Natural killer cell (primary cell): ENCODE measurements around the gene METTL25. TPM values are rescaled to one million over a fixed set of nuclear protein-coding genes. Genes with fewer than 3 reads are reported as not detected.

Experiments
- ATAC-seq, 3 donors: fragments of 150-1000 bp in 2 of 3; fragments of 200-7000 bp in 1 of 3; cut with Tn5 transposase; 1 replicate in 1 of 3; 2 replicates in 2 of 3; pipeline ENCODE4 v1.10.0; 2021; ENCODE audit warnings: mild to moderate bottlenecking in 2 of 3, moderate library complexity in 2 of 3
- DNase-seq, 2 donors: peaks; one replicate each; pipeline versions ENCODE4 v3.0.0 to v3.0.0-alpha.2; 2013 to 2021; ENCODE audit warnings: mixed read lengths in 1 of 2
- H3K27ac ChIP-seq: one replicate; pipeline ENCODE4 v1.5.1; 2013; ENCODE audit warnings: mild to moderate bottlenecking, low read length
- H3K27me3 ChIP-seq: one replicate; pipeline ENCODE4 v1.6.1; 2013; ENCODE audit warnings: low read length; ENCODE audit not compliant: control insufficient read depth, insufficient read depth
- H3K36me3 ChIP-seq: one replicate; pipeline ENCODE4 v1.6.1; 2013; ENCODE audit warnings: low read length; ENCODE audit not compliant: control insufficient read depth, insufficient read depth
- H3K4me1 ChIP-seq: one replicate; pipeline ENCODE4 v1.6.1; 2013; ENCODE audit warnings: low read length; ENCODE audit not compliant: control insufficient read depth, insufficient read depth
- H3K4me3 ChIP-seq: one replicate; pipeline ENCODE4 v1.5.1; 2013; ENCODE audit warnings: low read length
- H3K9me3 ChIP-seq: one replicate; pipeline ENCODE4 v1.6.1; 2013; ENCODE audit warnings: low read length; ENCODE audit not compliant: control insufficient read depth, insufficient read depth
- H3K27ac Mint-ChIP-seq, 2 donors: one replicate each; pipeline ENCODE4 v1.8.0; 2022; ENCODE audit warnings: mild to moderate bottlenecking in 2 of 2, mixed read lengths in 2 of 2, moderate library complexity in 1 of 2
- H3K27me3 Mint-ChIP-seq, 2 donors: one replicate each; pipeline ENCODE4 v1.8.0; 2022; ENCODE audit warnings: low read depth in 2 of 2, mixed read lengths in 2 of 2
- H3K36me3 Mint-ChIP-seq: one replicate; pipeline ENCODE4 v1.8.0; 2022; ENCODE audit warnings: mixed read lengths
- H3K4me1 Mint-ChIP-seq, 2 donors: one replicate each; pipeline ENCODE4 v1.8.0; 2022; ENCODE audit warnings: mixed read lengths in 2 of 2
- H3K4me3 Mint-ChIP-seq: one replicate; pipeline ENCODE4 v1.8.0; 2022; ENCODE audit warnings: mild to moderate bottlenecking, moderate library complexity, mixed read lengths
- H3K9me3 Mint-ChIP-seq, 2 donors: one replicate each; pipeline ENCODE4 v1.8.0; 2022; ENCODE audit warnings: mixed read lengths in 2 of 2
- CTCF ChIP-seq: fragments of 200-600 bp; IDR thresholded peaks from one replicate; pipeline ENCODE4 v1.8.0; 2022; ENCODE audit warnings: antibody characterized with exemption
- WGBS: methylation state at CpG from one replicate; pipeline ENCODE4 v1.1.7; 2013; ENCODE audit warnings: missing lambda C conversion rate; ENCODE audit not compliant: insufficient coverage; 5-methylcytosine and 5-hydroxymethylcytosine counted together
- intact Hi-C: fragments of 100-400 bp; cut with micrococcal nuclease; formaldehyde crosslinking; loops from one replicate; pipeline ENCODE4 v1.14.2; 2022
- total RNA-seq, 4 donors: library from RNA; stranded (reverse); fragments of 120-200 nt in 1 of 4; gene quantifications; one replicate each; pipeline versions ENCODE4 v1.2.3 to v1.2.4, GENCODE V29; 2013 to 2022

METTL25 gene
- total RNA-seq, 3 donors from 2014 or later (not counting 1 experiment from before 2014, with no cell fraction given) = 15.4 to 21.2 (median 17.8) TPM

DNA sequence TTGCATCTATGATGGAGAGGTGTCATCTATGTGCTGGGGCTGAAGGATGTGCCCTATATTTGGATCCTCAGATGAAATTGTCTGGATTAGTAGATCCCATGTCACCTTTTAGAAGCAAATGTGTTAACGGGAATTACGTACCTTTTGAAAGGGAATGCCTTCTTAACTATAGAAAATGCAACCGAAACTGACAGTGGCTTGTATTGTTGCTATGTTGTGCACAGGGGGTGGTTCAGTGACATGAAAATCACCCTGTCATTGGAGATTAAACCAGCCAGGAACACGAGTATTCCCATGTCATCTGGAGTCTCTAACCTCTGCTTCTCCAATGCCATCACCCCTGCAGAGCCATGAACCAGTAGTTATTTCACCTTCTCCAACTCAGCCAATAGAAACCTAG lies 110.2 kb downstream of the METTL25 start:
- no peak for DNase-seq
- no peaks in the 10 kb centered on the region for H3K27me3 ChIP-seq
- H3K9me3 Mint-ChIP-seq = peaks cover 6 to 8% of the 10 kb centered on the region in 2 donors
- H3K27ac Mint-ChIP-seq = no peak overlapping the region
- intact Hi-C loops = no loop called here
- H3K27me3 Mint-ChIP-seq = no peaks in the 10 kb centered on the region
- H3K4me3 ChIP-seq = no peak overlapping the region
- no peak for ATAC-seq
- H3K4me1 ChIP-seq = no peaks in the 10 kb centered on the region
- H3K4me3 Mint-ChIP-seq = no peak overlapping the region
- H3K36me3 Mint-ChIP-seq = peaks cover 28% of the 10 kb centered on the region
- no peak overlapping the region for H3K27ac ChIP-seq
- peaks cover 7% of the 10 kb centered on the region for H3K36me3 ChIP-seq
- H3K4me1 Mint-ChIP-seq = no peaks in the 10 kb centered on the region
- TF ChIP-seq CTCF = no peak
- WGBS = 95% methylated on average over 4 of the region's 4 CpGs
- H3K9me3 ChIP-seq = peaks cover 4% of the 10 kb centered on the region

DNA sequence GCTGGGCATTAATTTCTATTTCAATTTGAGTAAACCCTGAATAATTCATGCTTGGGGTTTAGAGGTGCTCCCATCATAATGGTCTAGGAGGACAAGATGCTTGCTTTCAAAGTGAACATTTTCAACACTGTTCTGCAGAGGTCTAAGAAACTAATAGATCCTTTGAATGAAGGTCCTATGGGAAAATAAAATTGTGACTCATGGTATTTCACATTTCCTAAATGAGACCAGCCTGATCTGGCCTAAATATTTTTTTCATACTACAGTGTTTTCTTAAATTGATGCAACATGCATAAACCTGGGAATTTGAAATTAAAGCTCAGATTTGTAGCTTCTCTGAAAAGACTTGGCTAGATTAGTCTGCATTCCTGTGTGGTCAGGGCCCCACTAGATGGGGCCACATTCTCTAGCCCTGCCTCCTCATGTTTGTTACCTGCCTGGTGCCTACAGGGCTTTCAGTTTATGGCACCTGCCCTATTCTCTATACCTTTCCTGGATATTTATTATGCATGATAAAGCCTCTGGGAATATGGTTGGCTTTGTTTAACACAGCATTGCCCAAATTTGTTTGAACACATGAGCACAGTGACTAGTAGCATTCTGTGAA lies 112.7 kb downstream of the METTL25 start:
- no peak for ATAC-seq
- H3K9me3 ChIP-seq = peaks cover 4% of the 10 kb centered on the region
- no peaks in the 10 kb centered on the region for H3K4me1 ChIP-seq
- no peaks in the 10 kb centered on the region for H3K27me3 ChIP-seq
- no peak for TF ChIP-seq CTCF
- DNase-seq = no peak
- Mint-ChIP-seq H3K9me3 (peaks cover 6 to 8% of the 10 kb centered on the region in 2 donors), H3K36me3 (peaks cover 28% of the 10 kb centered on the region), H3K27ac (no peak overlapping the region), H3K4me3 (no peak overlapping the region), H3K4me1 (no peaks in the 10 kb centered on the region), H3K27me3 (no peaks in the 10 kb centered on the region)
- H3K27ac ChIP-seq = no peak overlapping the region
- intact Hi-C loops = no loop called here
- H3K4me3 ChIP-seq = no peak overlapping the region
- H3K36me3 ChIP-seq = peaks cover 7% of the 10 kb centered on the region

GRCh38 chr12:82473111-82473754 lies 114.9 kb downstream of the METTL25 start:
- Mint-ChIP-seq H3K27me3 (no peaks in the 10 kb centered on the region), H3K4me3 (no peak overlapping the region), H3K27ac (no peak overlapping the region), H3K36me3 (peaks cover 28% of the 10 kb centered on the region), H3K9me3 (peaks cover 6 to 8% of the 10 kb centered on the region in 2 donors), H3K4me1 (no peaks in the 10 kb centered on the region)
- H3K4me3 ChIP-seq = no peak overlapping the region
- H3K9me3 ChIP-seq = peaks cover 4% of the 10 kb centered on the region
- no peaks in the 10 kb centered on the region for H3K4me1 ChIP-seq
- no peak overlapping the region for H3K27ac ChIP-seq
- DNase-seq (no peak), ATAC-seq (no peak)
- no peak for TF ChIP-seq CTCF
- intact Hi-C loops = no loop called here
- WGBS = 95% methylated on average over 8 of the region's 8 CpGs
- no peaks in the 10 kb centered on the region for H3K27me3 ChIP-seq
- H3K36me3 ChIP-seq = peaks cover 7% of the 10 kb centered on the region
